GM18520 (cell line): ENCODE data around the gene APOL4.
"Not testable (repeated sequence)": the region's sequence is repeated elsewhere in the genome, so short reads cannot be mapped to it uniquely, and the experiment has no call there.

Experiments used
- ATAC-seq: cut with Tn5 transposase; IDR thresholded peaks from one replicate; pipeline ENCODE4 v1.9.1; 2021; ENCODE audit not compliant: unreplicated experiment

The APOL4 gene

DNA sequence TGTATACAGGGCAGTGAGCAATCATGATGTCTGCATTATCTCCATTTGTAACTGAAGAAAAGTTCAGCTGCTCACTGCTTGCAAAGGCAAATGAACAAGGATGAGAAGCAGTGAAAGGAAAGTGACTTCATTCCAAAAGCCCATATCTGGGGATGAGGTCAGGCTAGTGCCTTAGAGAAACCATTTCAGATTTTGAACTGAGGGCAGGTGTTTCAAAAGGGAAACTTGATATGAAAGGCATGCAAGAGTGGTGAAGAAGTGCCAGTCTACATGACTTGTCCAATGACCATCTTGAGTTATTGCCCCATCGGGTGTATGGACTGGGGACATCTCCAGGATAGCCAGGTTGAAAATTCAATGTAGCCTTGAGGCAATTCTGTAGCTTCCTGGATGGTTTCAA, 7.3 kb upstream of the APOL4 start:
- ATAC-seq: no peak

DNA sequence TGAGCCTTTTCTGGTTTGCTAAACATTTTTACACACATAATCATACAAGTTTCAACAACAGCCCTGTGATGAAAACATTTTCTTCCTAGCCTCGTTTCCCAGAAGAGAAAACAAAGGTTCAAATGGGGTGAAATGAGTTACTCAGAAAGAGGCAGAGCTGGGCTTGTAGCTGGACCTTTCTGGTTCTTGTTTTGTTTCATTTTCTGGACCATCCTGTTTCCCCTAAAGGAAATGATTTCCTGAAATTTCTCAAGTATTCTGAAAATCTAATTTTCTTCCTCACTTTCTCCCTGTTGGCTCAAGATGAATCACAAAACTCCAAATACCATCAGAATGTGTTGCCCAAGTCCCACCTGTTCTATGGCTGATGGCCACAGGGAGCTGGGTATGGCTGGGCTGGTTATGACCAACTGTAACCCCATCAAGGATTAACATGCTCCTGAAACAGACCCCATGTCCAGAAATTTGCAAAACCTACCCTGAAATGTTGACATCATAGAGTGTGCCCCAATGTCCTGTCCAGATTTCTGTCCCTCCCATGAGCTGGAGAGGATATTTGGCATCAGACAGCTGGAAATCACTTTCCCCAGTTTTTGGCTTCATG, 6.7 kb upstream of the APOL4 start:
- ATAC-seq: no peak

DNA sequence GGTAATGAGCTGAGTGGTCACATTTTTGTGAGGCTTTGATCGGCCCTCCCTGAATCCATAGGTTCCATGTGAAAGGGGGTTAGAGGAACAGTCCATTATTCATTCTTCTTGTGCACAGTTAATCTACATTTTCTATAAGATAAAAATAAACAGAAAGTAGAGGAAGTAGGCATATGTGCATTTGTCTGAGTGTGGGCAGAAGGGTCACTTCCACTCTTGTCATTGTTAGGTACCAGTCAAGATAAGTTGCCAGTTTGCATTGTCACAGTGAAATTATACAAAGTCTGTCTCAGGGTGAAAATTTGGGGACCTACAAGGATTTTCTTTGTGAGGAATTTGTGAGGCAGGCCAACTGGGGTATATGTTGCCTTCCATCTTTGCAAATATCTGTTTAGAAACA, 4.6 kb upstream of the APOL4 start:
- no peak for ATAC-seq

DNA sequence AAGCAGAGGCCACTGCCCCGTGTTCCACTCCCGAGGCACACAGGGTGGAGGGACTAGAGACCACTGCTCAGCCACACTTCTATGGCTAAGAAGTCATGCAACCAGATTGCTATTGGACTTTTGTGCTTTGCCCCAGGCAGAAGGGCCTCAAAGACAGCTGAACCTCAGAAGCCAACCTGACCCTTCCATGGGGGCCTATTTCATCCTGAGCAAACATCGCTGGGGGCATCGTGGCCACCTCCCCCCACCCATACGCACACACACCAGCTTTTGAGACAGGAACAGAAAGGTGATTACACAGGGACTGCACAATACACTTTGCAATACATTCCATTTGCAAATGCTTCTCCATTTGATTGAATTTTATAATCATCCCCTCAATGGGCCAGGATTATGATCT, 4.0 kb upstream of the APOL4 start:
- not testable (repeated sequence) for ATAC-seq

DNA sequence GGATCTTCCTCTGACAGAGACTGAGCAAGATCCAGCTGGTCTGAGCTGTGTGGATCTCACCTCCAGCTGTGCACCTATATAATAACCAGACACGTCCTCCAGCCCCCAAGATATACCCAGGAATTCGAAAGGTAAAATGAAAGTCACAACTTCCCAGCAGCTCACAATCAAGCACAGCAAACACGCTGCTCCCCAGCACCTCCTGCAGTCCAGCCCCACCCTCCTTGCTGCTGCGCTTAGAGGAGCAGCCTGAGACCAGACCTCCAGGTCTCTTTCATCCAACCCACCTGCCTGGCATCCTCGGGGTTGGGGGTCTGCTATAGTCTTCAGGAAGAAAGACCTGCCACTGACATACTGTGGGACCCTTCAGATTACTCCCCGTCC, 3.0 kb upstream of the APOL4 start:
- no peak for ATAC-seq

DNA sequence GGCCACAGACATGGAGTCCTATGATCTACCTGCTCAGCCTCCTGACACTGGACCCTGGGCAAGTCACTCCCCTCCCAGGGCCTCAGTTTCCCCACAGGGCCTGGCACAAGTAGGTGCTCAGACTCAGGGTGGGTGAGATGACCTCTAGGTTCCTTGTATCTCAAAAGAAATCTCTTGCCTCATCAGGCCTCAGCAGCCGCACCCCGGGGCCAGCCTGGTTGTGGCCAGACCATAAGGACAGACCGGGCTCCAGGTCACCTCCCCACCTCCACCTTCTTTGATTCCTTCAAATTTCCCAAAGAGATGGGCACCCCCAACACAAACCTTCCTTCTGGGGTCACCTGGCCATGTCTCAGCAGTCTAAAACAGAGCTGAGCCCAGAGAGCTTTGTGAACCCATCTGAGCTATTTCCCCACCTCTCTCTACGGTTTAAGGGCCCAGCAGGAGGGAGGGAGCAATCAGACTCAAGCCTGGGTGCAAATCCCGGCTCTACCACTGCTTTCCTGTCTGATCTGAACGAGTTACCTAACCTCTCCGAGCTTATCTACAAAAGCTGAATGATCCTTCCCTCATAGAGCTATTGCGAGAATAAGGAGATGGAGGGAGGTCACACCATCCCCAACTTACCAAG, 2.5 kb upstream of the APOL4 start:
- no peak for ATAC-seq

DNA sequence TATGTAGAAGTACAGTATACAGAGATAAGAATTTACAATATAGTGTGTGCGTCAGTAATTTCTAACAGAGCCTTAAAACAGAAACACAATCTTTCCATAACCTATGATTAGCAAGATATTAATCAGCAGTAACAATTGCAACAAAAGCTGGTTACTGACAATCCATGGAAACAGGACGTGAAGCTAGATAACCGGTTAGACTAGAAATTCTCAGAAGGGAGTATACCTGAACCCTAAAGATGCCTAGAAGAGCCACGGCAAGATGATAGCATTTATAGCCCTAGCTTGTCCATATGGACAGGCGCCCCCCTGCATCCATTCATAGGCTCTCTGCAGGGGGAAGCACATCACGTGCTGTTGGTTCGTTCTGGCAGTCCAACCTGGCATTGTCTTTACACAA, 1.8 kb upstream of the APOL4 start:
- ATAC-seq: not testable (repeated sequence)

DNA sequence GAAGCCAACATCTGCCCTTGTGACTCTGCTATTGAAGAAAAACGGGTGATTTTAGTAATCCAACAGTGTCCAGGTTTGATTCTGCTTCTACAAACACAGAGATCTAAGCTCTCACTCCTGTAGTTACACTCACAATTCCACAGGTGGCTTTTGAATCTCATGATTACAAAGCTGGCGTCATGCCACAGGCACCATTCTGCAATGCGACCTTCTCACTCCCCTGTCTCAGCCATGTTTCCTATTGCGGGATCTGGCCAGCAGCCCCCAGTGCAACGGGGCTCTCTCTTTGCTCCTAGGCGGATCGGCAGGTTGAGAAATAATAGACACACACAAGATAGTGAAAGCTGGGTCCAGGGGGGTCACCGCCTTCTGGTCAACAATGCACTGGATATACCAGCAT, 1.3 kb upstream of the APOL4 start:
- ATAC-seq: not testable (repeated sequence)

DNA sequence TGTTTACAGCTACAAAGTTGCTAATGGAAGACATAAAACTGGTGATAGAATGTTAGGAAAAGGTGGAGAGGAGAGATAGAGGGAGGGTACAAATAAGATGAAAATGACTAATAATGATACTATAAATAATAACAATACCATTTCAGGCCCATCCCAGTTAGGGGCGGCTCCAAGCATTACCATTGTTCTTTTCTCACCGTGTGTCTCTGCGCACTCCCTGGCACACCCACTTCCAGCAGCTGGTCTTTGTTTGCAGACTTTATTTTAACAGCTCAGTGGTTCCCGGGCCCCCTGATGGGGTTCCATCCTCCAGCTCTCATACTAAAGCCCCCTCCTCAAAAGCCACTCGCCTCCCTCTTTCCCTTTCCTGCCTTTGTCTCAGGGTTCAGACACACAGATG, 584 bp downstream of the APOL4 start:
- ATAC-seq: not testable (repeated sequence)

DNA sequence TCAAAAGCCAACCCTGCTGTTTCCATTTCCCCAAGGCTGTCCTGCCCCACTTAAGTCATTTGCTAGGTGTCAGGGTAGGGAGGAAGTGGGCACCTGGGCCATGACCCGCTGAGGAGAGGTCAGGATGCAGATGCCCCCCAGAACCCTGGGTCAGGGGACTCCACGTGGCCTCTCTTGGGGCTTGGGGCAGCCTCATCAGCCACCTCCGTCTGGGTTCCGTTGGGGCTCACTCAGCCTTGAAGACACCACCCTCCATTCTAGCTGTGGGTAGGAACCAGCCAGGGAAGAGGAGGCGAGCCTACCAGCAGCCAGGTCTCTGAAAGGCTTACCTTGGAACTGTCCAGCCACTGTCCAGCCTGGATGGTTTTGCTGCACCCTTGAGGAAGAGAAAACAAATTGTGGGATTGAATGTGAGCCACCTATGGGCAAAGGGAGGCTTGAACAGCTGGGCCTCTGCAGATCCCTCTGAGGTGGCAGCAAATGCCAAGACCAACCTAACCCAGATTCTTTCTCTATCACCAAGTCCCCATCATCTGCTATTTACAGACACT, 2.5 kb downstream of the APOL4 start:
- no peak for ATAC-seq

DNA sequence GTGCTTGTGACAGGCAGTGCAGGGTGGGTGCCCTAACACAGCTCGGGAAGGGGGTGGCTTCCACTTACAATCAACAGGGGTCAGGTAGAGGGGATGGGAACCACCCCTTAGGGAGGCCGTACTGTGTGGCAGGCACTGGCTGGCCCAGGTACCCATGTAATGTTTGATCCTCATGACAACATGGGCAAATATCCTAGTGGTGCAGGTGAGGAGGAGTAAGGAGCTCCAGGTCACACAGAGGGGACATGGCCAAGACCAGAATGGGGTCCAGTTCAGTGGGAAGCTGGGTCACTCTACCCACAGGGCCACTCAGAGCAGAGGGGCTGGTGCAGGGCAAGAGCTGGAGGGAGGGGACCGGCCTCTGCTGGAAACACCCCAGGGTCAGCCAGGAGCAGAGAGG, 3.1 kb downstream of the APOL4 start:
- ATAC-seq: no peak

DNA sequence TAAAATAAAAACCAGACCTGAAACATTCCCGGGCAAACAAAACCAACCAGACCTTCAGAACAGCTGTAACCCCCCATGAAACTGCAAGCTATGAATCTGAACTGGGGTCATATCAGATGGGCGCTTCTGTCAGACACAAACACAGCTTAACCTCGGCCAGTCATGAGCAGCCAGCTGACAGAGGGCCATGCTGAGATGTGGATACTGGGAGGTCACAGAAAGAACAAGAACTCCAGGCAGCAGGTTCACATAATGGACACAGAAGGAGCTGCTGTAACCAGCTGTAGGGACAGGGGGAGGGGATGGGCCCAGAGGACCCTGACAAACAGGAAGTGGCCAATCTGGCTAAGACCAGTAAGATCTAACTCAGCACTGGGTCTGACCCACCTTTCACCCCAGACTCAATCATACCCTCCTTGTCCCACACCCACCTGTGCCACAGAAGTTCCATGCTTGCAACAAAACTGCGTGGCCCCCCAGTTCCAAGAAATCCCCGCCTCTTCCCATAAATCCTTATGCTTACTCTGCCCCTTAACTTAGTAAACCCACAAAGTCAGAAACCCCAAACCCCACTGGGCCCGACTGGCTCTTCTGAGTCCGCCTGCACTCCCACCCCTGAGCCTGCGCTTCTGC, 4.0 kb downstream of the APOL4 start:
- no peak for ATAC-seq

DNA sequence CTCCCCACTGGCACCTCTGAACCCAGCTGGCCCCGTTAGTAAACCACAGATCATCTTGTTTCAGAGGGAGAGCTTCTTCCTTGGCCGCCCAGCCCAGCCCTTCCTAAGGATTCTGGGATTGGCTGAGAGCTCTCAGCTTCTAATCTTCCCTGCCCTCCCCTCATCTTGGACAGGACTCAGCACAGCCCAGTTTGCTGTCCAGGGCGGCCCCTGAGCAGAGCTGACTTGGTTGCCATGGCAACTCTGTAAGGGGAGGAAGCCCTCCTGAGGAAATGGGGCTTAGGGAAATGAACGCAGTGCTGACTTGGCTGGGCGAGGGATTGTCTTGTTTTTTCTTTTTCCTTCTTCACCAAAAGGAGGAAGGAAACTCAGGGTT, 4.6 kb downstream of the APOL4 start:
- no peak for ATAC-seq

DNA sequence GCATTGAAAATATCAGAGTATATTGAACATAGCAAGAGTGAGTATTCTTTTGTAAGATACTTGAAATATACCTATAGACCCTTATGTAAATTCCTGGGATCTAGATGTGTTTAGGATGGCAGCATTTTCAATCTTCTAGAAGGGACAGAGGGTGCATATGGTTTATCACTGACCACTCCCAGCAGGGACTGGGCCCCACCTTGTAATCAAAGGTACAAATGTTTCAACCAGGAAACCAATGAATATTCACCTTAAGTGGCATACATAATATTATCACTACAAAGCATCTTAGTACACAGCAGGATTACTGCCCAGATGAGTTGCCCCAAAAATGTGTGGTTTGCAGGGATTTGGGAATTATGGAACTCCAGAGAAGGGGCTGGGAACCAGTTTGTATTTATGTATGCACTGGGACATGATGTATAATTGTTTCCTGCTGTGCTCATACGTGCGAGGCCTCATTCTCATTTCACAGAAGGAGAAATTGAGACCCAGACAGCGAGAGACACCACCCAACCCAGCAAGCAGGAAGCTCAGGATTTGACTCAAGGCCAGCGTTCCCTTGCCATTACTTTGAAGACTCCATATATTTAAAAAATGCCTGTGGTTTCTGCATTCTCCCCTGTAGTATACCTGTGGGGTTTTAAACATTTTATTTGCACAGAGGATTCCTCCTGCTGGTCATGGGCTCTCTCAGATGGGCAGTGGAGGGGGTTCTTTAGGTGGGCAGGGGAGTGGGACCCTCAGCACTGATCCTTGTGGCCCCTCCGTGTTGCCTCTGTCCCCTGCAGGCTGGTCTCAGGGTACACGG, 5.2 kb downstream of the APOL4 start:
- no peak for ATAC-seq

DNA sequence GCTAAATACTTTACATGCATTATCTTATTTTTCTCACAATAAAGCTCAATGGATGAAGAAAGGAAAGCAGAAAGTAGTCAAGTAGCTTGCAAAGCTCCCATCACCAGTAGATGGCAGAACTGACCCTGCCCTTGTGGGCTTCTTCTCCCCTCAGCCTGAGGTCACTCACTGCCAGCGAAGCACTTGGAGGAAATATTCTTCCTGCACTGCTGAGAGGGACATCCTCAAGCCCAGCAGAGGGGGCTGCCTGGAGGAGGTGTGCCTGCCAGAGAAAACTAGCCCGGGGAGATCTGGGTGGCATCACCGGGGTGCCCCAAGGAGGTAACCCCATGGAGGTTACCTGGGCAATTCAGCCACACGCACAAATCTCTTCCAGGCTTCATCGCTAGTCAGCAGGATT, 6.6 kb downstream of the APOL4 start:
- ATAC-seq: no peak

DNA sequence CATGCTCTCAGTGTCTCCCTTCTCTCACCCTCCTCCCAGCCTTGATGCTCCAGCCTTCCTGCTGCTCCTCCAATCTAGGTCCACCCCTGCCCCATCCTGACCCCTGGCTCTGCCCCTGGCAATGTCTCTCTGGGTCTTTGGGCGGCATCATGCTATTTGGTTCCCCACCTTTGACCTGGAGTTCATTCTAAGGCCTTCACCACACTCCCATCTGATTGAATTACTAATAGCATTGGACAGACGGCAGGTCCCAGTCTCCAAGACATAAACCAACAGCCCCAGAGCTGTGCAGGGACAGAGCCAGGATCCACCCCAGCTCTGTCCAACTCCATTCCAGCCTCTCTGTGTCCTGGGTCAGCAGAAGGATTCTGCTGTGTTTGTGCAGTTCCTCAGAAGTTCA, 7.2 kb downstream of the APOL4 start:
- no peak for ATAC-seq

DNA sequence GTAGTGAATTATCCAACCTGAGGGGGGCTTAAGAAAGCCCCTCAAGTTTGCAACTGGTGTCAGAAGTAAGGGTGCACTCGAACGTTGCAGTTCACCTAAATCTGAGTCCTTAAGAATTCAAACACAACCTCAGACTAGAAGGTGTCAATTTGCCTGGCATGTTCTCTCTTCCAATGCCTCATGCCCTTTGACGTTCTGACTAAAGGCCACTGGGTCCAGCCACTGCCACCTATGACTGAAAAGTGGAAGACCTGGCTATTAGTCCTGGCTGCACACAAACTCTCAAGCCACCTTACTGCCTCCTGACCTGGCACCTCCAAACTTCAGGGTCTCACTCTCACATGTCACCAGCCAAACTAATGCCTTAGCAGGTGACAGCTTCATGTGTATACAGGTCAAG, 8.0 kb downstream of the APOL4 start:
- ATAC-seq: no peak

DNA sequence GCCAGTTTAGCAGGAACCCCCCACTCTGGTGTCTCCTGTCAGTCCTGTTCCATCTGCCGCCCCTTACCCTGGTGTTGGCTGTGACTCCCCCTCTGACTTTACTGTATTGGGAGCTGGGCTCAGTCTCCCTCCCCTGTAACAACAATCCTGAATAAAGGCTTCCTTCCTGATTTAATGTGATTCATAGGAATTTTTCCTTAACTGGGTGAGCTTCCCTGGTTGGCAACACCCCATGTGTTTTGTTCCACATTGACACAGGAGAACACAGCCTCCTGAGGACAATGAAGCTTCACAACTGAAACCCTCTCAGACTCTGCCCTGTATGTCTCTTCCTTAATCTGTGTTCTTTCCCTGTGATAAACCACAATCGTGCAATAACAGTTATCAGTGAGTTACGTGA, 8.4 kb downstream of the APOL4 start:
- ATAC-seq: no peak

DNA sequence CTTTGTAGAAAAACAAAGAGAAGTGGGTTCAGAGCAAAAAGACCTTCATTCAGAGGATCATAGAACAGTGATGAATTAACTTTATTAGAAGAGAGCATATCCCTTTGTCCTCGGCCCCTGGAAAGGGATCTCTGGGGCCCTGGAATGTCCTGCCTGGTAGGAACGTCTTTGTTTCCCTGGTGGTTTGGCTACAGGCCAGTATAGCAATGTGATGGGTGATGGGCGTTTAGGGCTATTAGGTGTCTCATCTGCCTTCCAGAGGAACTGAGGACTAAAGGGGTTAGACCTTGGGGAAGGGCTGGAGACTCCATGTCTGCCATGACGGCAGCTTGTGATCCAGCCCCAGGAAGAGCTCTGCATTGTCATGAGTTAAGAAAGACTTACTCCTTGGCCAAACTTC, 9.1 kb downstream of the APOL4 start:
- ATAC-seq: no peak

DNA sequence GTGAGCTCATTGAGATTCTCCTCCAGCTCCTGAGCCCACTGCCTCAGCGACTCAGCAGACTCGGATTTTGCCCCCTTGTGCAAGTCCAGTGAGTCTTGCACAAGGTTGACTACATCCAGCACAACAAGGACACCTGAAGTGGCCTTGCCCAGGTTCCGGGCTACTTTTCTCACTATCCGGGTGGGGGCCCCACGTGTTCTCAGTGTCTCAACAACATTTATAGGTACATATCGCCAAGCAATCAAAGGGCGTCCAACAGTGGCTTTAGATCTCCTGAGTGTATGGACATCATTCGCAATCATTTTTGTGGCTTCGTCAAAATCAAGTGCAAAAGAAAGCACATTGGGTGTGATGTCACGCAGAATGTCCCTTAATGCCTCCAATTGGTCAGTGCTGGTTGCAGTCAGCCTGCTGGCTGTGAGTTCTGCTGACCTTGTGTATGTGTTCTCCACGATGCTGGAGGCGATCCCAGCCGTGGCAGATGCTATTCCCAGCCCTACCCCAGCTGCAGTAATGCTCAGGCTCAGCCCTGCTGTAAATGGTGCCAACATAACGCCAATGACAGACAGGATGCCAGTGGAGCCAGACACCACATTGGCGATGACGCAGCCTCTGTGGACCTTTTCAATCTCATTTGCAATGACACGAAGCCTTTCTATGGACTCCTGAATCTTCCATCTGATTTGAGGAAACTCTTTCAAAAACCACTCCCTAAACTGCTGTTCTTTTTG, 10.3 kb downstream of the APOL4 start:
- ATAC-seq: no peak

DNA sequence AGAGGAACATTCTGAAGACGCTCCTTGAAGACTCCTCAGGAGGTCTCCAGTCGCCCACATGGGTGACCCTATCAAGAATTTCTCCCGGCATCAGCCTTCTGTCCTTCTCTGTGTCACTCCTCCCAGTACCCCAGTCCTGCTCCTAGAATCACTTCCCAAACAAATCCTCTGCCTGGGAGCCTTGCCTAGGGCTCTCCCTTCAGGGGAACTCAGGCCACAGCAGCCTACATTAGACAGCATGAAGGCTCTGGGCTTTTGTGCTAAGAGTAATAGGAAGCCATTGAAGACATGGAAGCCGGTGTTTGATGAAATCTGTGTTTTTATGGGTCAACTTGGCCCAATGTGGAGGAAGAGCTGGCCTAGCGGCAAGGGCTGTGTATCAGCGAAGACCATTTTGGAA, 13.7 kb downstream of the APOL4 start:
- not testable (repeated sequence) for ATAC-seq
